ENCODE data around the gene SLC27A1. TPM values are rescaled to one million over a fixed set of nuclear protein-coding genes. Genes with fewer than 3 reads are reported as not detected.

The SLC27A1 gene
- polyA plus RNA-seq, 10 donors: 12.4 to 20.3 (median 14.4) TPM

Other genes starting within 250 kb of the SLC27A1 start
- gene OCEL1, start 244.3 kb upstream of the SLC27A1 start, polyA plus RNA-seq (ENCODE audit: insufficient read length in 10 of 10): 10 to 100 TPM in 1 of 10 donors, 1 to 10 TPM in 9; 5.9 to 10.4 (median 8.8) TPM
- gene NR2F6, start 224.6 kb upstream of the SLC27A1 start, polyA plus RNA-seq (ENCODE audit: insufficient read length in 10 of 10): 10 to 100 TPM; 20.0 to 31.6 (median 23.4) TPM
- 1 to 10 TPM; 3.2 to 8.8 (median 5.8) TPM for gene USHBP1, start 205.8 kb upstream of the SLC27A1 start, polyA plus RNA-seq (ENCODE audit: insufficient read length in 10 of 10)
- gene BABAM1, start 203.1 kb upstream of the SLC27A1 start, polyA plus RNA-seq (ENCODE audit: insufficient read length in 10 of 10): 10 to 100 TPM; 70.4 to 91.0 (median 85.8) TPM
- gene ANKLE1, start 188.6 kb upstream of the SLC27A1 start, polyA plus RNA-seq (ENCODE audit: insufficient read length in 10 of 10): 1 to 10 TPM in 3 of 10 donors, under 1 TPM in 7; 0.54 to 1.6 (median 0.82) TPM
- 1 to 10 TPM; 4.5 to 9.3 (median 5.8) TPM for gene ABHD8, start 167.1 kb upstream of the SLC27A1 start, polyA plus RNA-seq (ENCODE audit: insufficient read length in 10 of 10)
- 10 to 100 TPM; 21.5 to 40.5 (median 30.3) TPM for gene MRPL34, start 164.7 kb upstream of the SLC27A1 start, polyA plus RNA-seq (ENCODE audit: insufficient read length in 10 of 10)
- 10 to 100 TPM; 24.3 to 39.7 (median 31.3) TPM for gene DDA1, start 161.0 kb upstream of the SLC27A1 start, polyA plus RNA-seq (ENCODE audit: insufficient read length in 10 of 10)
- 1 to 10 TPM; 5.4 to 10.0 (median 6.8) TPM for gene ANO8, start 135.7 kb upstream of the SLC27A1 start, polyA plus RNA-seq (ENCODE audit: insufficient read length in 10 of 10)
- gene GTPBP3, start 133.0 kb upstream of the SLC27A1 start, polyA plus RNA-seq (ENCODE audit: insufficient read length in 10 of 10): 10 to 100 TPM in 7 of 10 donors, 1 to 10 TPM in 3; 8.4 to 19.4 (median 11.5) TPM
- 10 to 100 TPM; 34.3 to 73.4 (median 47.2) TPM for gene PLVAP, start 93.2 kb upstream of the SLC27A1 start, polyA plus RNA-seq (ENCODE audit: insufficient read length in 10 of 10)
- gene CCDC194, start 76.3 kb upstream of the SLC27A1 start, polyA plus RNA-seq (ENCODE audit: insufficient read length in 10 of 10): not detected
- 1 to 10 TPM; 4.5 to 8.3 (median 6.6) TPM for gene BST2, start 64.9 kb upstream of the SLC27A1 start, polyA plus RNA-seq (ENCODE audit: insufficient read length in 10 of 10)
- 10 to 100 TPM; 21.6 to 32.9 (median 27.1) TPM for gene MVB12A, start 50.5 kb upstream of the SLC27A1 start, polyA plus RNA-seq (ENCODE audit: insufficient read length in 10 of 10)
- 1 to 10 TPM in 8 of 10 donors, under 1 TPM in 2; 0.84 to 2.7 (median 1.2) TPM for gene TMEM221, start 21.9 kb upstream of the SLC27A1 start, polyA plus RNA-seq (ENCODE audit: insufficient read length in 10 of 10)
- gene NXNL1, start 9.6 kb upstream of the SLC27A1 start, polyA plus RNA-seq (ENCODE audit: insufficient read length in 10 of 10): not detected
- gene PGLS, start 41.1 kb downstream of the SLC27A1 start, polyA plus RNA-seq (ENCODE audit: insufficient read length in 10 of 10): 10 to 100 TPM; 38.3 to 56.6 (median 45.9) TPM
- 10 to 100 TPM; 62.1 to 87.0 (median 68.6) TPM for gene COLGALT1, start 85.1 kb downstream of the SLC27A1 start, polyA plus RNA-seq (ENCODE audit: insufficient read length in 10 of 10)
- gene UNC13A, start 217.8 kb downstream of the SLC27A1 start, polyA plus RNA-seq (ENCODE audit: insufficient read length in 10 of 10): under 1 TPM; 0.04 to 0.36 (median 0.15) TPM
- 10 to 100 TPM; 17.3 to 38.1 (median 29.0) TPM for gene MAP1S, start 249.0 kb downstream of the SLC27A1 start, polyA plus RNA-seq (ENCODE audit: insufficient read length in 10 of 10)

Data from muscle of back (tissue), 10 donors.